ENCODE results near the gene NBEA.

GRCh38 chr13:35479038-35479492 lies 537.0 kb downstream of the NBEA start:
- no peak for TF ChIP-seq YY1 (IDR thresholded peaks at IDR 0.05; ENCODE audit: insufficient read depth, insufficient read length)
- no peak for TF ChIP-seq ZNF274 (IDR thresholded peaks at IDR 0.05; ENCODE audit: low read depth, low read length)

All from NT2/D1 (cell line).